H9 (cell line): ENCODE measurements around the gene ST6GALNAC5. TPM values are rescaled to one million over a fixed set of nuclear protein-coding genes. Genes with fewer than 3 reads are reported as not detected.
A peak's percentile ranks its signal among the peaks of the same experiment; 100 is the strongest.

Experiments
- DNase-seq: peaks from one replicate; pipeline ENCODE4 v3.0.0-alpha.2; 2017
- H2AFZ ChIP-seq: one replicate; pipeline ENCODE4 v1.6.1; 2013; ENCODE audit warnings: mild to moderate bottlenecking, low read length, control low read depth, moderate library complexity
- H2AK5ac ChIP-seq: 2 replicates; pipeline ENCODE4 v1.6.1; 2013; ENCODE audit warnings: low read length, control low read depth, mixed read lengths; ENCODE audit not compliant: insufficient read length
- H2BK120ac ChIP-seq: one replicate; pipeline ENCODE4 v1.6.1; 2013; ENCODE audit warnings: low read depth, mild to moderate bottlenecking, low read length, control low read depth, inconsistent platforms; ENCODE audit not compliant: poor library complexity, severe bottlenecking
- H2BK12ac ChIP-seq: 2 replicates; pipeline ENCODE4 v1.6.1; 2013; ENCODE audit warnings: low read length, control low read depth, mixed read lengths, low read depth; ENCODE audit not compliant: insufficient read length
- H2BK15ac ChIP-seq: 2 replicates; pipeline ENCODE4 v1.6.1; 2013; ENCODE audit warnings: low read depth, low read length, control low read depth
- H2BK20ac ChIP-seq: one replicate; pipeline ENCODE4 v1.6.1; 2013; ENCODE audit warnings: low read depth, mild to moderate bottlenecking, low read length, control low read depth, inconsistent platforms; ENCODE audit not compliant: poor library complexity, severe bottlenecking
- H2BK5ac ChIP-seq: 2 replicates; pipeline ENCODE4 v1.6.1; 2013; ENCODE audit warnings: low read length, control low read depth, mixed read lengths; ENCODE audit not compliant: insufficient read length
- H3K14ac ChIP-seq: 2 replicates; pipeline ENCODE4 v1.6.1; 2013; ENCODE audit warnings: low read length, control low read depth; ENCODE audit not compliant: insufficient read depth
- H3K18ac ChIP-seq: 2 replicates; pipeline ENCODE4 v1.6.1; 2013; ENCODE audit warnings: low read depth, mild to moderate bottlenecking, mixed read lengths, low read length, control low read depth; ENCODE audit not compliant: insufficient read length
- H3K23ac ChIP-seq: 2 replicates; pipeline ENCODE4 v1.6.1; 2013; ENCODE audit warnings: low read length, control low read depth, mixed read lengths, low read depth; ENCODE audit not compliant: insufficient read length
- H3K23me2 ChIP-seq: 2 replicates; pipeline ENCODE4 v1.6.1; 2013; ENCODE audit warnings: low read depth, mild to moderate bottlenecking, mixed read lengths, low read length, control low read depth; ENCODE audit not compliant: insufficient read length, poor library complexity, severe bottlenecking
- H3K27ac ChIP-seq: 2 replicates; pipeline ENCODE4 v1.5.1; 2013; ENCODE audit warnings: low read length, control low read depth, mixed read lengths, low read depth; ENCODE audit not compliant: insufficient read length
- H3K27me3 ChIP-seq: 2 replicates; pipeline ENCODE4 v1.6.1; 2013; ENCODE audit warnings: low read length, control low read depth, inconsistent platforms; ENCODE audit not compliant: insufficient read depth
- H3K4ac ChIP-seq: 2 replicates; pipeline ENCODE4 v1.6.1; 2013; ENCODE audit warnings: low read depth, mild to moderate bottlenecking, control low read depth, inconsistent platforms, low read length, moderate library complexity
- H3K4me1 ChIP-seq: 2 replicates; pipeline ENCODE4 v1.6.1; 2013; ENCODE audit warnings: low read length, control low read depth, inconsistent platforms; ENCODE audit not compliant: insufficient read depth
- H3K4me2 ChIP-seq: 2 replicates; pipeline ENCODE4 v1.6.1; 2013; ENCODE audit warnings: low read length, control low read depth, mixed read lengths; ENCODE audit not compliant: insufficient read length, insufficient read depth
- H3K56ac ChIP-seq: 2 replicates; pipeline ENCODE4 v1.6.1; 2013; ENCODE audit warnings: low read depth, mild to moderate bottlenecking, mixed read lengths, low read length, control low read depth; ENCODE audit not compliant: insufficient read length
- H3K79me1 ChIP-seq: 2 replicates; pipeline ENCODE4 v1.6.1; 2013; ENCODE audit warnings: low read depth, mild to moderate bottlenecking, moderate library complexity, low read length, control low read depth, inconsistent platforms; ENCODE audit not compliant: insufficient read depth, poor library complexity, severe bottlenecking
- H3K79me2 ChIP-seq: 2 replicates; pipeline ENCODE4 v1.6.1; 2013; ENCODE audit warnings: low read length, control low read depth, inconsistent platforms; ENCODE audit not compliant: insufficient read depth
- H3K9ac ChIP-seq: 2 replicates; pipeline ENCODE4 v1.6.1; 2013; ENCODE audit warnings: low read length, control low read depth, mixed read lengths; ENCODE audit not compliant: insufficient read length; ENCODE audit errors: extremely low read depth
- H3K9me3 ChIP-seq: one replicate; pipeline ENCODE4 v1.6.1; 2013; ENCODE audit warnings: low read depth, low read length, inconsistent platforms; ENCODE audit not compliant: control insufficient read depth
- H3T11ph ChIP-seq: one replicate; pipeline ENCODE4 v1.6.1; 2013; ENCODE audit warnings: mild to moderate bottlenecking, low read length, control low read depth, inconsistent platforms
- H4K20me1 ChIP-seq: one replicate; pipeline ENCODE4 v1.6.1; 2013; ENCODE audit not compliant: control insufficient read depth, insufficient read length, insufficient read depth
- H4K5ac ChIP-seq: 2 replicates; pipeline ENCODE4 v1.6.1; 2013; ENCODE audit warnings: low read depth, mild to moderate bottlenecking, mixed read lengths, low read length, control low read depth; ENCODE audit not compliant: insufficient read length
- H4K8ac ChIP-seq: replicated peaks from 2 replicates; pipeline ENCODE4 v1.6.1; 2013; ENCODE audit warnings: low read length, control low read depth, mixed read lengths, low read depth; ENCODE audit not compliant: insufficient read length
- H4K91ac ChIP-seq: 2 replicates; pipeline ENCODE4 v1.6.1; 2013; ENCODE audit warnings: low read depth, mild to moderate bottlenecking, moderate library complexity, mixed read lengths, low read length, control low read depth; ENCODE audit not compliant: insufficient read length
- H3K27ac Mint-ChIP-seq, 3 experiments: 2 replicates in 2 of 3; 3 replicates in 1 of 3; pipeline ENCODE4 v1.8.0; 2020 to 2021; ENCODE audit warnings: mixed read lengths in 3 of 3, mild to moderate bottlenecking in 1 of 3, moderate library complexity in 1 of 3
- H3K27me3 Mint-ChIP-seq: 2 replicates; pipeline ENCODE4 v1.8.0; 2021; ENCODE audit warnings: low read depth, mild to moderate bottlenecking, moderate library complexity, mixed read lengths
- H3K36me3 Mint-ChIP-seq, 3 experiments: 2 replicates in 2 of 3; 3 replicates in 1 of 3; pipeline ENCODE4 v1.8.0; 2020 to 2021; ENCODE audit warnings: low read depth in 3 of 3, mixed read lengths in 3 of 3; ENCODE audit not compliant: insufficient read depth in 1 of 3
- H3K4me1 Mint-ChIP-seq, 2 experiments: 2 replicates each; pipeline ENCODE4 v1.8.0; 2020; ENCODE audit warnings: mixed read lengths in 2 of 2
- H3K4me3 Mint-ChIP-seq, 2 experiments: 2 replicates in 1 of 2; 3 replicates in 1 of 2; pipeline ENCODE4 v1.8.0; 2020 to 2021; ENCODE audit warnings: mild to moderate bottlenecking in 2 of 2, mixed read lengths in 2 of 2, moderate library complexity in 1 of 2
- H3K9me3 Mint-ChIP-seq, 2 experiments: 2 replicates in 1 of 2; 3 replicates in 1 of 2; pipeline ENCODE4 v1.8.0; 2020; ENCODE audit warnings: mild to moderate bottlenecking in 2 of 2, mixed read lengths in 2 of 2, moderate library complexity in 1 of 2
- WGBS: extraction: QIAGEN DNeasy Blood & Tissue Kit; methylation state at CpG from one replicate; pipeline ENCODE4 v1.1.7; 2013; ENCODE audit warnings: missing lambda C conversion rate, low lambda C conversion rate, mixed read lengths; ENCODE audit not compliant: insufficient read length; ENCODE audit errors: extremely low coverage; 5-methylcytosine and 5-hydroxymethylcytosine counted together
- total RNA-seq: library from RNA; stranded (reverse); gene quantifications from 2 replicates; pipeline ENCODE4 v1.2.1, GENCODE V29; 2021
- TF ChIP-seq, protein P1 (sequence below): fragments of 200-600 bp; sonication (generic); conservative IDR thresholded peaks from 3 replicates; pipeline ENCODE4 v1.8.0; 2021; ENCODE audit warnings: antibody characterized with exemption, mild to moderate bottlenecking

The ST6GALNAC5 gene
- total RNA-seq, 1 experiment from 2014 or later: 3.3 TPM

DNA sequence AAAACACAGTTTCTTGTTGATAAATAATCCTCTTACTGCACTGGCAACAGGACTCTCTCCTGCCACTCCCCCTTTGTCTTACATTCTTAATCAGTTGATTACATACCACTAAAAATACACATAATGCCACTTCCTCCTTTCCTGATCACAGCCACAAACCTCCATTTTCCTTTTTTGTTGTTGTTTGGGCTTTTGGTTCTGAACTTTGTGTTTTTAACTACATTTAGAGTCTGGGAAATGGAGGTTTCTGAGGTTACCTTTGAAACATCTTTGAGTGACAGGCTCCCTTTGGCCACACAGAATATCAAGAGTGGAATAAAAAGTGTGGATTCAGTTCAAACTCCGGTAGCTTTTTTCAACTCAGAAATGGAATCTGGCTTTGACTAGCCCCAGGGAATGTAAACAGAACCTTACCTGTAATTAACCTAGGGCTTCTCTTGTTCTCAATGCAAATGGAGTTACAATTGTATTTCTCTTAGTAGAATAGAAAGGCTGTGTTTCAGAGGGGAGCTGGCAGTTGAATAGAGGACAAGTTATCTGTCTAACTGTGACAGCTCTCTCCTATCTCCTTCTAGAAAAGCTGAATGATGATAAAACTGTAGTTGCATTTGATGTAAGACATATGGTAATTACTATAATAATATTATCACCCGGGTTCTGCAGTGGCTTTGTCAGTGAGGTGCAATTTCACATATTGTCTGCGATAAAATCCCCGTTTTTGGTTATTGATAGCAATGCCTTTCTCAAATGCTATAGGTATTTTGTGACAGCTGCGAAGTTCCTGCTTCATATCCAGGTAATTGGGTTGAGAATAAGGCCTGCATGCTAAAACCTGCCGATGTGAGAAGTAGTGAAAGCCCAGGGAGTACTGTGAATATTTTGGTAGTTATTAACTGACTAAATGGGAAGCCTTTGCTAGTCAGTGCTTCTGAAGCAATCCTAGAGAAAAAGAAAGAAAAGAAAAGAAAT lies 66.9 kb downstream of the ST6GALNAC5 start:
- Mint-ChIP-seq H3K27ac (peak overlapping the region; percentile 96 to 99 (median 97)), H3K27me3 (no peaks in the 10 kb centered on the region), H3K4me1 (peaks cover 24 to 26% of the 10 kb centered on the region in 2 experiments), H3K36me3 (peaks cover 3 to 9% (median 5%) of the 10 kb centered on the region in 3 experiments; a peak in 5 of 7 replicates), H3K9me3 (peaks cover 0 to 7% of the 10 kb centered on the region in 2 experiments; a peak in 1 of 5 replicates), H3K4me3 (0 out of 5 replicates have a peak overlapping the region, but pooled peaks of 1 of the 2 experiments have one; percentile 12)
- Histone ChIP-seq H3K27ac (peak overlapping the region; percentile 90), H3K4me1 (peaks cover 7% of the 10 kb centered on the region), H3K27me3 (no peaks in the 10 kb centered on the region), H3K79me2 (no peaks in the 10 kb centered on the region), H3K23ac (no peak overlapping the region), H4K20me1 (no peaks in the 10 kb centered on the region), H3K56ac (no peak overlapping the region), H4K8ac (no peak overlapping the region), H3T11ph (peak overlapping the region; percentile 79), H2BK15ac (no peak overlapping the region), H4K91ac (no peak overlapping the region), H2BK12ac (no peak overlapping the region), H2BK120ac (no peak overlapping the region), H2BK5ac (no peak overlapping the region), H3K4me2 (peak overlapping the region; percentile 24), H3K79me1 (no peaks in the 10 kb centered on the region), H3K23me2 (no peaks in the 10 kb centered on the region), H3K18ac (peak overlapping the region; percentile 72), H2BK20ac (no peak overlapping the region), H3K9ac (peak overlapping the region; percentile 63), H2AFZ (peak overlapping the region; percentile 98), H2AK5ac (no peak overlapping the region), H4K5ac (no peak overlapping the region), H3K4ac (no peak overlapping the region), H3K14ac (peak overlapping the region; percentile 81; the same call in 1 of the 2 replicates), H3K9me3 (no peaks in the 10 kb centered on the region)
- no CpG with 5 or more reads among the region's 6 CpGs for WGBS
- DNase-seq: no peak
- TF ChIP-seq, protein P1, sequence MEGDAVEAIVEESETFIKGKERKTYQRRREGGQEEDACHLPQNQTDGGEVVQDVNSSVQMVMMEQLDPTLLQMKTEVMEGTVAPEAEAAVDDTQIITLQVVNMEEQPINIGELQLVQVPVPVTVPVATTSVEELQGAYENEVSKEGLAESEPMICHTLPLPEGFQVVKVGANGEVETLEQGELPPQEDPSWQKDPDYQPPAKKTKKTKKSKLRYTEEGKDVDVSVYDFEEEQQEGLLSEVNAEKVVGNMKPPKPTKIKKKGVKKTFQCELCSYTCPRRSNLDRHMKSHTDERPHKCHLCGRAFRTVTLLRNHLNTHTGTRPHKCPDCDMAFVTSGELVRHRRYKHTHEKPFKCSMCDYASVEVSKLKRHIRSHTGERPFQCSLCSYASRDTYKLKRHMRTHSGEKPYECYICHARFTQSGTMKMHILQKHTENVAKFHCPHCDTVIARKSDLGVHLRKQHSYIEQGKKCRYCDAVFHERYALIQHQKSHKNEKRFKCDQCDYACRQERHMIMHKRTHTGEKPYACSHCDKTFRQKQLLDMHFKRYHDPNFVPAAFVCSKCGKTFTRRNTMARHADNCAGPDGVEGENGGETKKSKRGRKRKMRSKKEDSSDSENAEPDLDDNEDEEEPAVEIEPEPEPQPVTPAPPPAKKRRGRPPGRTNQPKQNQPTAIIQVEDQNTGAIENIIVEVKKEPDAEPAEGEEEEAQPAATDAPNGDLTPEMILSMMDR: no peak
